GM23248 (cell line): ENCODE results near the gene MTHFD2L. TPM values are rescaled to one million over a fixed set of nuclear protein-coding genes. Genes with fewer than 3 reads are reported as not detected.

Experiments used
- DNase-seq: peaks from one replicate; pipeline ENCODE4 v3.0.0-alpha.2; 2015
- H2AFZ ChIP-seq: fragments of 200-600 bp; sonication (generic); 2 replicates; pipeline ENCODE4 v1.6.1; 2016; ENCODE audit warnings: antibody characterized with exemption
- H3F3A ChIP-seq: fragments of 200-600 bp; sonication (generic); 2 replicates; pipeline ENCODE4 v1.6.1; 2016; ENCODE audit warnings: mild to moderate bottlenecking, antibody characterized with exemption, mixed run types; ENCODE audit not compliant: insufficient read depth
- H3K27ac ChIP-seq: fragments of 200-600 bp; sonication (generic); 2 replicates; pipeline ENCODE4 v1.5.1; 2016; ENCODE audit warnings: mild to moderate bottlenecking
- H3K27me3 ChIP-seq: fragments of 200-600 bp; sonication (generic); replicated peaks from 2 replicates; pipeline ENCODE4 v1.6.1; 2016; ENCODE audit warnings: mild to moderate bottlenecking; ENCODE audit not compliant: insufficient read depth
- H3K36me3 ChIP-seq: fragments of 200-600 bp; sonication (generic); 2 replicates; pipeline ENCODE4 v1.6.1; 2016; ENCODE audit warnings: low read depth, mild to moderate bottlenecking
- H3K4me1 ChIP-seq: fragments of 200-600 bp; sonication (generic); 2 replicates; pipeline ENCODE4 v1.6.1; 2016; ENCODE audit warnings: mild to moderate bottlenecking; ENCODE audit not compliant: insufficient read depth
- H3K4me2 ChIP-seq: fragments of 200-600 bp; sonication (generic); one replicate; pipeline ENCODE4 v1.6.1; 2016; ENCODE audit warnings: mild to moderate bottlenecking; ENCODE audit not compliant: unreplicated experiment
- H3K4me3 ChIP-seq: fragments of 200-600 bp; sonication (generic); 2 replicates; pipeline ENCODE4 v1.5.1; 2016; ENCODE audit warnings: mild to moderate bottlenecking
- H3K79me2 ChIP-seq: fragments of 200-600 bp; sonication (generic); 2 replicates; pipeline ENCODE4 v1.6.1; 2016; ENCODE audit warnings: mild to moderate bottlenecking; ENCODE audit not compliant: insufficient read depth
- H3K9ac ChIP-seq: fragments of 200-600 bp; sonication (generic); 2 replicates; pipeline ENCODE4 v1.6.1; 2016; ENCODE audit warnings: mild to moderate bottlenecking
- H3K9me2 ChIP-seq: fragments of 200-600 bp; sonication (generic); 2 replicates; pipeline ENCODE4 v1.6.1; 2016; ENCODE audit warnings: mixed run types, mild to moderate bottlenecking, moderate library complexity; ENCODE audit not compliant: insufficient read depth
- H3K9me3 ChIP-seq: fragments of 200-600 bp; sonication (generic); one replicate; pipeline ENCODE4 v1.6.1; 2017; ENCODE audit warnings: low read depth
- H4K20me1 ChIP-seq: fragments of 200-600 bp; sonication (generic); 2 replicates; pipeline ENCODE4 v1.6.0; 2016; ENCODE audit not compliant: insufficient read depth
- EZH2 ChIP-seq: fragments of 200-600 bp; sonication (generic); IDR thresholded peaks from 2 replicates; pipeline ENCODE4 v1.6.1; 2018; ENCODE audit warnings: antibody characterized with exemption, mild to moderate bottlenecking; ENCODE audit not compliant: insufficient read depth, poor library complexity, severe bottlenecking
- EZH2phosphoT487 ChIP-seq: fragments of 200-600 bp; sonication (generic); IDR thresholded peaks from 2 replicates; pipeline ENCODE4 v1.6.1; 2018; ENCODE audit warnings: antibody characterized with exemption, moderate library complexity, mild to moderate bottlenecking, low read depth; ENCODE audit not compliant: insufficient read depth
- WGBS, 2 experiments: methylation state at CpG; one replicate each; pipeline ENCODE4 v1.1.6; 2015 to 2017; ENCODE audit warnings: low lambda C conversion rate in 2 of 2, low coverage in 1 of 2; ENCODE audit errors: missing lambda C conversion rate in 2 of 2; 5-methylcytosine and 5-hydroxymethylcytosine counted together
- in situ Hi-C: fragments of 300-500 bp; cut with MboI; formaldehyde crosslinking; loops from 2 replicates; pipeline ENCODE4 v1.15.0; 2020
- polyA plus RNA-seq: library from polyadenylated mRNA; unstranded; fragments of >200 nt; fragmentation: Nextera tagmentation; extraction: Ambion mirVana; gene quantifications from 2 replicates; pipeline ENCODE4 v1.2.1, GENCODE V29; 2016
- total RNA-seq: library from RNA; depleted of rRNA; stranded (reverse); fragments of >200 nt; shearing (Covaris generic); gene quantifications from 2 replicates; pipeline ENCODE4 v1.2.3, GENCODE V29; 2014

The MTHFD2L gene
- total and polyA plus RNA-seq, 2 experiments from 2014 or later: 6.3 to 7.9 TPM

DNA sequence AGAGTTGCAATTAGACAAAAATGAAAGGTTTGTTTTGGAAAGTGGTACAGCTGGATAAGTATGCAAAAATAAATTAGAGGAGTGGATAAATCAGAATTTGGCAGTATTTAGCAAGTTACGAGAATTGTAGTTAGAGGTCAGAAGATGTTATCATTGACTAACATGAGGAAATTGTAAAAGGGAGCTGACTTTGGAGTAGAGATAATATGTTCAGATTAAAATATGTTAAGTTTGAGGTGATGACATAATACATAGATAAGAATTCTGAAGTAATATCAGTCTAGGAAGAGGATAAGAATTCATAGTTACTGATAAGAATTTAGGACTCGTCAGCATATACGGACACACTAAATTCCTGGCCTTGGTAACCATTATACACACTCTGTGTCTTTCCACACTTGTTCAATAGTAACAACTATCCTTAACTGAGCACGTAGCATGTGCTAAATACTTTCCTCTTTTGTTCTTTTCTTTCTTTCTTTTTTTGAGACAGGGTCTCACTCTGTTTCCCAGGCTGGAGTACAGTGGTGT, 146.2 kb downstream of the MTHFD2L start:
- Histone ChIP-seq H3K4me2 (no peak overlapping the region), H3K4me1 (peaks cover 7% of the 10 kb centered on the region), H3F3A (no peaks in the 10 kb centered on the region), H3K27ac (no peak overlapping the region), H3K9ac (no peak overlapping the region), H2AFZ (no peak overlapping the region), H4K20me1 (no peaks in the 10 kb centered on the region), H3K9me2 (no peaks in the 10 kb centered on the region), H3K9me3 (no peaks in the 10 kb centered on the region), H3K36me3 (no peaks in the 10 kb centered on the region), H3K79me2 (no peaks in the 10 kb centered on the region), H3K4me3 (no peak overlapping the region), H3K27me3 (no peaks in the 10 kb centered on the region)
- WGBS, 2 experiments: 97 to 99% methylated on average over 4 of the region's 4 CpGs
- TF ChIP-seq EZH2phosphoT487 (no peak), EZH2 (no peak)
- in situ Hi-C loops: no loop called here
- DNase-seq: no peak

DNA sequence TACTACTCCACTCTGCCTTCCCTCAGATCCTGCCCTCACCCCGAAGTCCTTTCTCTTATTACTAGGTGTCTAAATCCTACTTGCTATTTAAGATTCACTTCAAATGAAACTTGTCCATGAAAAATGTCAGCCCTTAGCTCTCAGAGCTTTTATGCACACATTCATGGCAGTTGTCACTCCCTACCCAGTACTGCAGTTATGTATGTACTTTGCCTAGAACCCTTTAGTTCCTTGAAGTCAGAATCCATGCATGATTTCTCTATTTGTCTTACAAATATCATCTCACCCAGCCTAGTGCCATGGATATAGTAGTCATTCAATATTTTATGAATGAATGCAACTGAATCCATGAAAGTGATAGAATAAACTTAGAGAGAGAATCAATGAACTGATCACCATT, 147.1 kb downstream of the MTHFD2L start:
- in situ Hi-C loops: no loop called here
- H3K4me1 ChIP-seq: peaks cover 7% of the 10 kb centered on the region

DNA sequence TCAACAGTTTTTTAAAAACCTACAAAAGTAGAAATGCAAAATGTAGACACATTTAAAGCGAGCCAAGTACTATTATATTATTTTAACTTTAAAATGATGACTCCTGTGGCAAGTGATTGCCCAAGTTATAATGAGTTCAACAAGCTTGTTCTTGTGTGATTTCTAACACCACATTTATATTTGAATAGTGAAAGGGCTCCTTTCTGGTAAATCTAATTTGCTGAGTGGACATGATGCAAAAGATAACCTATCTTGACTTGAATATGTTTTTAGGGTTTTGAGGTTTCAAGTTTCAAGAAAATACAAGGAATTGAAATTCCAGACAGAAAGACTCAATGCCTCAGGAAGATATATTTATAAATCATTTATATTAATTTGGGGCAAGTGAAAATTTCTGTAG, 149.3 kb downstream of the MTHFD2L start:
- Histone ChIP-seq H2AFZ (no peak overlapping the region), H3K4me3 (no peak overlapping the region), H3K36me3 (no peaks in the 10 kb centered on the region), H3K9me3 (no peaks in the 10 kb centered on the region), H3K27ac (no peak overlapping the region), H3F3A (no peaks in the 10 kb centered on the region), H3K9me2 (no peaks in the 10 kb centered on the region), H3K4me1 (peaks cover 7% of the 10 kb centered on the region), H4K20me1 (no peaks in the 10 kb centered on the region), H3K27me3 (no peaks in the 10 kb centered on the region), H3K9ac (no peak overlapping the region), H3K79me2 (no peaks in the 10 kb centered on the region), H3K4me2 (no peak overlapping the region)
- WGBS, 2 experiments: 98 to 100% methylated on average over 1 of the region's 1 CpG
- TF ChIP-seq EZH2phosphoT487 (no peak), EZH2 (no peak)
- no peak for DNase-seq
- in situ Hi-C loops: no loop called here

More for the DNA sequence above, 147.1 kb downstream of the MTHFD2L start:
- Histone ChIP-seq H3K4me3 (no peak overlapping the region), H3F3A (no peaks in the 10 kb centered on the region), H3K9ac (no peak overlapping the region), H3K79me2 (no peaks in the 10 kb centered on the region), H3K27me3 (no peaks in the 10 kb centered on the region), H3K36me3 (no peaks in the 10 kb centered on the region), H3K9me3 (no peaks in the 10 kb centered on the region), H3K4me2 (no peak overlapping the region), H3K9me2 (no peaks in the 10 kb centered on the region), H2AFZ (no peak overlapping the region), H4K20me1 (no peaks in the 10 kb centered on the region), H3K27ac (no peak overlapping the region)
- TF ChIP-seq EZH2: no peak
- TF ChIP-seq EZH2phosphoT487: no peak
- no peak for DNase-seq
- WGBS, 2 experiments: 32 to 50% methylated on average over 1 of the region's 1 CpG

DNA sequence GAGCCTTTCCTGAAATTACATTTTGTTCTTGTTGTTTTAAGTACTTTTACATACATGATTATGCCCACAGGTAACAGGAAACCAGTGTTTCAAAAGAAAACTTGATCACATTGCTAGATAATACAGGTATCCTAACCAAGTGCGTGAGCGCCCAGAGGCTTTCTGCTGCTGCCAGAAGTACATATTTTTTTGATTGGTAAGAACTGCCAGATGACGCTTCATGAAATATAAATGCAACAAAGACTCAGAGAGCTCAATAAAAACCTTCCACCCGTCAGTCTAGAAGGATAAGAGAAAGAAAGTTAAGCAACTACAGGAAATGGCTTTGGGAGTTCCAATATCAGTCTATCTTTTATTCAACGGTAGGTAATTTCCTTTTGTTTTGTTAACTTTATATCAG, 150.3 kb downstream of the MTHFD2L start, which contains the start of gene EPGN:
Gene EPGN (plus strand): TSS at position 256 of the 400 bp plus-strand sequence. CDS start 64 bp downstream, at position 320.
- Histone ChIP-seq H2AFZ (peak within 1 kb of the TSS; percentile 29; the same call in 1 of the 2 replicates), H3K9me2 (no peaks in the 10 kb centered on the region), H3K4me3 (no peak within 1 kb of the TSS), H4K20me1 (no peaks in the 10 kb centered on the region), H3K9ac (no peak within 1 kb of the TSS), H3K27me3 (no peaks in the 10 kb centered on the region), H3K79me2 (no peaks in the 10 kb centered on the region), H3K27ac (no peak within 1 kb of the TSS), H3K4me1 (peaks cover 7% of the 10 kb centered on the region), H3F3A (no peaks in the 10 kb centered on the region), H3K9me3 (no peaks in the 10 kb centered on the region), H3K36me3 (no peaks in the 10 kb centered on the region), H3K4me2 (no peak within 1 kb of the TSS)
- 44 to 47% methylated on average over 5 of the region's 5 CpGs for WGBS, 2 experiments
- peak; percentile 20 for DNase-seq
- in situ Hi-C loops: no loop called here
- TF ChIP-seq EZH2phosphoT487 (no peak), EZH2 (no peak)

DNA sequence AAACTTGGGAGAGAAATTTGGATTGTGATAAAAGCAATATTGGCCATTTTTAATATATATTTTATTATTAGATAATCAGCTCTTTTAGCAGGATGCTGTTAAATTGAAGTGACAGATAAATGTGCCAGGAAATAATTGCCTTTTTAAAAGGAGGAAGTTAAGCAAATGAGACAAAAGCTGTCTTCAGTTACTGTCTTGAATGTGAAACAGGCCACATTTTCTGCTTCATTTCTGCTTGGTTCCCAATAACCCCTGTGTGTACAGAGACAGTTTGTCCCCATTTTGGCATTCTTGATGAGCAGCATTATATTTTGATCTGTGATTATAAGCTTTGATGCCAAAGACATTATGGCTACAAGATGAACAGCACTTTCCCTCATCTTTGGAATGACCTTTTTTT, 151.3 kb downstream of the MTHFD2L start:
- TF ChIP-seq EZH2 (no peak), EZH2phosphoT487 (no peak)
- Histone ChIP-seq H3K79me2 (no peaks in the 10 kb centered on the region), H3F3A (no peaks in the 10 kb centered on the region), H4K20me1 (no peaks in the 10 kb centered on the region), H3K36me3 (no peaks in the 10 kb centered on the region), H3K4me3 (no peak overlapping the region), H2AFZ (no peak overlapping the region), H3K9me2 (no peaks in the 10 kb centered on the region), H3K4me2 (no peak overlapping the region), H3K9ac (no peak overlapping the region), H3K27me3 (no peaks in the 10 kb centered on the region), H3K9me3 (no peaks in the 10 kb centered on the region), H3K4me1 (peaks cover 7% of the 10 kb centered on the region), H3K27ac (no peak overlapping the region)
- no peak for DNase-seq
- in situ Hi-C loops: no loop called here
